Endothelial cell of umbilical vein (primary cell): ENCODE results near the gene RASGEF1C.

Source experiments
- CTCF ChIP-seq, 2 donors: IDR thresholded peaks; 1 replicate in 1 of 2; 2 replicates in 1 of 2; pipeline ENCODE4 v1.5.1; 2011; ENCODE audit warnings: low read length in 2 of 2, mild to moderate bottlenecking in 2 of 2, moderate library complexity in 2 of 2, control low read depth in 1 of 2, inconsistent platforms in 1 of 2, low read depth in 1 of 2; ENCODE audit not compliant: insufficient read depth in 1 of 2; ENCODE audit errors: extremely low read depth in 1 of 2
- EZH2 ChIP-seq: IDR thresholded peaks from 2 replicates; pipeline ENCODE4 v1.6.1; 2012; ENCODE audit warnings: borderline replicate concordance, low read depth, mild to moderate bottlenecking, moderate library complexity, low read length, inconsistent platforms; ENCODE audit not compliant: severe bottlenecking
- POLR2AphosphoS5 ChIP-seq: IDR thresholded peaks from 2 replicates; pipeline ENCODE4 v1.6.1; 2012; ENCODE audit warnings: low read depth, mild to moderate bottlenecking, control low read depth, low read length, moderate library complexity; ENCODE audit not compliant: insufficient read depth

- TF ChIP-seq POLR2AphosphoS5 (no peak), CTCF (IDR thresholded peaks at IDR 0.05; ENCODE audit: extremely low read depth in 1 of 2, insufficient read depth in 1 of 2, low read depth in 1 of 2, low read length in 2 of 2) (no peak), EZH2 (no peak)
These were observed 2.1 kb upstream of the RASGEF1C start for GRCh38 chr5:180210961-180211760.
